ENCODE data around the gene ATRN. TPM values are rescaled to one million over a fixed set of nuclear protein-coding genes. Genes with fewer than 3 reads are reported as not detected.

The ATRN gene
- total RNA-seq, 1 donor from 2014 or later: 31.6 TPM

DNA sequence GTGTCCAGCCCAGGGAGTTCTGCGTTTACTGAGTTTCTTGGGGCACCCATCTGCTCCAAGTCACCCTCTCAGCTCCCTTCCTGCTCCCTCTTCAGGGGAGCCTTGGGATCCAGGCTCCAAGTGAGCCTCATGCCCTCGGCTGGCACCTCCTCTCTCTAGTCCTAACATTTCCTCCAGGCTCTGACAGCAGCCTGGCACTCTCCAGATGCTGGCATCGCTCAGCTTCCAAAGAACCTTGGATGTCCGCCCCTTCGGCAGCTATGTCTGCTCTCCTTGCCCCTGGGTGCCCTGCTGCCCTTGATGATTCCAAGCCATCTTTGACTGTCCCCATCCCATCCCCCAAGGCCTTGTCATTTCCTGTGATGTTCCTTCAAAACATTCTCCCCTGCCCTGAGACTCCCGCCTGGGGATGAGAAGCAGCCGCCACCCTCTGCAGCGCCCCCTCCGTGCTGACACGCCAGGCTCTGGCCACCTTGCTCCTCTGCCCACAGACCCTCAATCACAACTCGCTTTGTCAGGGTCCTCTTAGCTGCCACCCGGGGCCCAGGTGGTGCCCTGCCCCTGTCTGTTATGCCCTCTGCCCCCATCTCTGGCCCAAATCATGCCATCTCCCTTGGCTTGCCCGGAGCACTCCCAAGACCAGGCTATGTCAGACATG is 199.0 kb downstream of the ATRN start:
- no peak for DNase-seq
- Histone ChIP-seq H3K4me3 (no peak overlapping the region), H3K36me3 (no peaks in the 10 kb centered on the region), H3K9me3 (no peaks in the 10 kb centered on the region), H3K27ac (no peak overlapping the region), H3K27me3 (peaks cover 38% of the 10 kb centered on the region), H3K4me1 (no peaks in the 10 kb centered on the region)
- TF ChIP-seq, protein P1, sequence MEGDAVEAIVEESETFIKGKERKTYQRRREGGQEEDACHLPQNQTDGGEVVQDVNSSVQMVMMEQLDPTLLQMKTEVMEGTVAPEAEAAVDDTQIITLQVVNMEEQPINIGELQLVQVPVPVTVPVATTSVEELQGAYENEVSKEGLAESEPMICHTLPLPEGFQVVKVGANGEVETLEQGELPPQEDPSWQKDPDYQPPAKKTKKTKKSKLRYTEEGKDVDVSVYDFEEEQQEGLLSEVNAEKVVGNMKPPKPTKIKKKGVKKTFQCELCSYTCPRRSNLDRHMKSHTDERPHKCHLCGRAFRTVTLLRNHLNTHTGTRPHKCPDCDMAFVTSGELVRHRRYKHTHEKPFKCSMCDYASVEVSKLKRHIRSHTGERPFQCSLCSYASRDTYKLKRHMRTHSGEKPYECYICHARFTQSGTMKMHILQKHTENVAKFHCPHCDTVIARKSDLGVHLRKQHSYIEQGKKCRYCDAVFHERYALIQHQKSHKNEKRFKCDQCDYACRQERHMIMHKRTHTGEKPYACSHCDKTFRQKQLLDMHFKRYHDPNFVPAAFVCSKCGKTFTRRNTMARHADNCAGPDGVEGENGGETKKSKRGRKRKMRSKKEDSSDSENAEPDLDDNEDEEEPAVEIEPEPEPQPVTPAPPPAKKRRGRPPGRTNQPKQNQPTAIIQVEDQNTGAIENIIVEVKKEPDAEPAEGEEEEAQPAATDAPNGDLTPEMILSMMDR (IDR thresholded peaks at IDR 0.05): no peak
- ATAC-seq: no peak
- intact Hi-C loops (cut with DNase I): no loop called here

DNA sequence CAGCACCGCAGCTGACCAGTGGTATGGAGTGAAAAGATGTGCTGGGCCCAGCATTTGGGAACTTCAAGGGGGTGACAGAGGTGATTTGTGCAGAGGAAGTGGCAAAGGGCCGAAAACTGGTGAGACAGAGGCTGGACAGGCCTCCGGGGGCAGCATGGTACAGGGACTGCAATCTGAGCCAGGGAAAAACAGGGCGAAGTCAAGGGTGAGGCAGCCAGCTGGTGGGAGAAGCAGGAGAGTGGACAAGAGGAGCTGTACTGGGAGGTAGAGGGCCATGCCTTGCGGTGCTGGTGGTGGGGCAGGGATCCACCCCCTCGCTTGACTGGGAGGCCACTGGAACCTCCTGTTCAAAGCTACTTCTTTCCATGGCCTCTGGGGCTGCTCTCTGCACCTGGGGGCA is 199.7 kb downstream of the ATRN start:
- Histone ChIP-seq H3K27ac (no peak overlapping the region), H3K36me3 (no peaks in the 10 kb centered on the region), H3K9me3 (no peaks in the 10 kb centered on the region), H3K27me3 (peaks cover 38% of the 10 kb centered on the region), H3K4me1 (no peaks in the 10 kb centered on the region), H3K4me3 (no peak overlapping the region)
- TF ChIP-seq, protein P1 (IDR thresholded peaks at IDR 0.05): no peak
- intact Hi-C loops (cut with DNase I): no loop called here
- DNase-seq (no peak), ATAC-seq (no peak)

DNA sequence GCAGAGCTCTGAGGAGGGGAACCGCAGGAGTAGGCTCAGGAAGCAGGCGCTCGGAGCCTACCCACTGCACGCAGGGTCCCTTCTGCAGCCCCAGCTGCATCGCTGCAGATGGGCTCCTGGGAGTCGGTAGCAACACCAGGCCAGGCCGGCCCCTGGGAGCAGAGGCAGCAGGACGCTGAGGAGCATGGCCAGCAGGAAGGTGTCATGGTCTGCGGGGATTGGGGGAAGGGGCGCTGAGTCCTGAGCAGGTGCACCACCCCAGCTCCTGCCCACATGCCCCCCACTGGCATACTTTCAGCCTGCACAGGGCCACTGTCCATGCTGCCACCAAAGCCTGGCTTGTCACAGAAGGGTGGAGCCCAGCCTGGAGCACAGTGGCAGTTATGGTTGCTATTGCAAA is 200.1 kb downstream of the ATRN start:
- intact Hi-C loops (cut with DNase I): no loop called here
- Histone ChIP-seq H3K4me1 (no peaks in the 10 kb centered on the region), H3K27ac (no peak overlapping the region), H3K27me3 (peaks cover 38% of the 10 kb centered on the region), H3K9me3 (no peaks in the 10 kb centered on the region), H3K36me3 (no peaks in the 10 kb centered on the region), H3K4me3 (no peak overlapping the region)
- TF ChIP-seq, protein P1 (IDR thresholded peaks at IDR 0.05): no peak
- no peak for ATAC-seq
- DNase-seq: no peak

DNA sequence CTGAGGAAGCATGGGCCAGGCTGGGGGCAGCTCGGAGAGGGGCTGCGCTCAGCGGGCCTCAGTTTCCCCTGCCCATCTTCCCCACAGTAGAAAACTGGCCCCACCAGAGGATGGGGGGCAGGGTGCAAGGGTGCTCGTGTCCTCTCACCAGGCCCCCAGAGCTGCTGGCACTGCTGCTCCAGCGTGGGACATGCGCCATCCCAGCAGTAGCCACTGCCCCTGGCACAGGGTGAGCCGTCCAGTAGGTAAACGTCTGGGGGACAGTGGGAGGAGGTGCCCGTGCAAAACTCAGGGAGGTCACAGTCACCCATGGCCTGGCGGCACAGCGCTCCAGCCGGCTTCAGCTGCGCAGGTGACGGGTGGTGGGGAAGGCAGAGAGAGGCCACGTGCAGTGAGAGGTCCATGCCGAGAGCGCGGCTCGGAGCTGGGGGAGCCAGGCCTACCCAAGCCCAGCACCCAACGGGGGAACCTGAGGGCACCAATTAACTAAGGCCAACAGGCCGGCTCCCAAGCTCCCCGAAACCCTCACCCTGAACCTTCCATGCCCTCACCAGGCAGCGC is 201.2 kb downstream of the ATRN start:
- no peak overlapping the region for H3K4me3 ChIP-seq
- ATAC-seq (no peak), DNase-seq (no peak)
- H3K4me1 ChIP-seq: peaks cover 5% of the 10 kb centered on the region
- H3K9me3 ChIP-seq: no peaks in the 10 kb centered on the region
- H3K27ac ChIP-seq: no peak overlapping the region
- no peaks in the 10 kb centered on the region for H3K36me3 ChIP-seq
- intact Hi-C loops (cut with DNase I): no loop called here
- H3K27me3 ChIP-seq: peaks cover 41% of the 10 kb centered on the region
- TF ChIP-seq, protein P1 (IDR thresholded peaks at IDR 0.05): no peak

DNA sequence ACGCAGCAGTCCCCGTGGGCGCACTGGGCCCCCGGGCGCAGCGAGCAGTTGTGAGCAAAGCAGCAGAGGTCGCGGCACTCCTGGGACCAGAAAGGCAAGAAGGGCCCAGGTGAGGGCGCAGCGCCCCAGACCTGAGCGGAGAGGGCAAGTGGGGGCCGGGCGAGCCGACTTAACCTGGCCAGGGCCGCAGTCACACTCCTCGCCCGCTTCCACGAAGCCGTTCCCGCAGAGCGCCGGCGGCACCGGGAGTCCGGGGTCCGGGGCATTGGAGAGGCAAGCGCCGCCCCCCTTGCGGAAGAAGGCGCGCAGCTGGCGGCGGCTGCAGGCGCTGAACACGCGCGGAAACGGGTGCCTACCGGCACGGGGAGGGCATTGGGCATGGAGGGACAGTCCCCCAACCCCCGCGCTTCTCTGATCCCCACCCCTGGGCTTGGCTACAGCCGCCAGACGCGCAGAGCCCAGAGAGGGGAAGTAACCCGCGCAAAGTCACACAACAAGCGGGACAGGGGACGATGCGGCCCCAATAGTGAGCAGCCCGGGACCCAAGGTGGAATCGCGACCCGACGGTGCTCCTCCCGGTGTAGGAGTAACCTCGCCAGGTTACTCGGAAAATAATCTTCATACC is 201.8 kb downstream of the ATRN start:
- H3K4me3 ChIP-seq: no peak overlapping the region
- no peak for ATAC-seq
- H3K9me3 ChIP-seq: no peaks in the 10 kb centered on the region
- no peak for DNase-seq
- H3K36me3 ChIP-seq: no peaks in the 10 kb centered on the region
- H3K27ac ChIP-seq: no peak overlapping the region
- H3K4me1 ChIP-seq: peaks cover 5% of the 10 kb centered on the region
- TF ChIP-seq, protein P1 (IDR thresholded peaks at IDR 0.05): no peak
- intact Hi-C loops (cut with DNase I): no loop called here
- H3K27me3 ChIP-seq: peaks cover 41% of the 10 kb centered on the region
